Neural progenitor cell (in vitro differentiated cells): ENCODE measurements around the gene AGPAT4.

ENCODE experiments used
- EZH2 ChIP-seq: fragments of 200-600 bp; sonication (generic); IDR thresholded peaks from 2 replicates; pipeline ENCODE4 v1.6.1; 2017; ENCODE audit warnings: antibody characterized with exemption, mild to moderate bottlenecking, moderate library complexity
- TF ChIP-seq, protein P1 (sequence below): fragments of 200-600 bp; sonication (generic); IDR thresholded peaks from 2 replicates; pipeline ENCODE4 v1.5.1; 2017; ENCODE audit warnings: antibody characterized with exemption, mild to moderate bottlenecking

DNA sequence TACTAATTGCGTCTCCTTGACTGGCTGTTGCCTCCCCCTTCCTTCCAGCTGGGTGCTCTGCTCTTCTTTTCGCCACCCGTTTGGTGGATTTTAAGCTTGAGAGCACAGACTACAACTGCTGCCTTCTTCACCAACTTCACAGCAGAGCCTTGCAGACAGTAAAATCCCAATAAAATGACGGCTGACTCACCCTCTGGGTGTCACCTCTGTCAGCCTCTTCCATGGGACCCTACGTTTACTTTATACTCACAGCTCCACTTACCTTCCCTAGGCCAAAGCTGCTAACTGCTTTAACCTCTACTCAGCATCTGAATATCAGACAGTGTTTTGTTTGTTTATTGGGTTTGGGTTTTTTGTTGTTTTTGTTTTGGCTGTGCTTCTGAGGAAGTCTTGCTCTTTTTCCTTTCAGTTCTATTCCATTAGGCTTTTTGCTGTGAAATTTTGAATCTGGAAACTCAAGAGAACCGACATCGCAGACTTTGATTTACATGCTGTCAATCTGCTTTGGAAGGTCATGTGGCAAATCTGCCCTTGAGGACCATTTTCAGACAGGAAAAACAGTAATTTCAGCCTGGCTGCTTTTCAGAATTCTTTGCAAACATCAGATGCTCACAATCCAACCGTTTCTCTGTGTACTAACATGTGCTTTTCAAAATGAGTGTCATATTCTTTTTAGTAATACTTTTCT, 2.4 kb downstream of the AGPAT4 start:
- TF ChIP-seq, protein P1, sequence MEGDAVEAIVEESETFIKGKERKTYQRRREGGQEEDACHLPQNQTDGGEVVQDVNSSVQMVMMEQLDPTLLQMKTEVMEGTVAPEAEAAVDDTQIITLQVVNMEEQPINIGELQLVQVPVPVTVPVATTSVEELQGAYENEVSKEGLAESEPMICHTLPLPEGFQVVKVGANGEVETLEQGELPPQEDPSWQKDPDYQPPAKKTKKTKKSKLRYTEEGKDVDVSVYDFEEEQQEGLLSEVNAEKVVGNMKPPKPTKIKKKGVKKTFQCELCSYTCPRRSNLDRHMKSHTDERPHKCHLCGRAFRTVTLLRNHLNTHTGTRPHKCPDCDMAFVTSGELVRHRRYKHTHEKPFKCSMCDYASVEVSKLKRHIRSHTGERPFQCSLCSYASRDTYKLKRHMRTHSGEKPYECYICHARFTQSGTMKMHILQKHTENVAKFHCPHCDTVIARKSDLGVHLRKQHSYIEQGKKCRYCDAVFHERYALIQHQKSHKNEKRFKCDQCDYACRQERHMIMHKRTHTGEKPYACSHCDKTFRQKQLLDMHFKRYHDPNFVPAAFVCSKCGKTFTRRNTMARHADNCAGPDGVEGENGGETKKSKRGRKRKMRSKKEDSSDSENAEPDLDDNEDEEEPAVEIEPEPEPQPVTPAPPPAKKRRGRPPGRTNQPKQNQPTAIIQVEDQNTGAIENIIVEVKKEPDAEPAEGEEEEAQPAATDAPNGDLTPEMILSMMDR: no peak
- TF ChIP-seq EZH2: no peak
